ENCODE data around the gene GAL3ST1.

- TF ChIP-seq CTCF (conservative IDR thresholded peaks at IDR 0.05; ENCODE audit: low read length) (no peak), EZH2phosphoT487 (IDR thresholded peaks at IDR 0.05; ENCODE audit: borderline replicate concordance, low read depth, low read length) (no peak)
Observed at GRCh38 chr22:30555282-30556210, 18.9 kb downstream of the GAL3ST1 start.
